GM15510 (cell line): ENCODE results near the gene IAH1.

ENCODE experiments used
- POLR2A ChIP-seq: IDR thresholded peaks from 3 replicates; pipeline ENCODE4 v1.6.1; 2011; ENCODE audit warnings: borderline replicate concordance; ENCODE audit not compliant: insufficient read length; ENCODE audit errors: extremely low read depth

IAH1 gene

GRCh38 chr2:9535177-9535576 lies 60.8 kb downstream of the IAH1 start:
- no peak for TF ChIP-seq POLR2A

- no peak for TF ChIP-seq POLR2A
Measured at GRCh38 chr2:9536504-9536903, 62.2 kb downstream of the IAH1 start.

GRCh38 chr2:9538000-9538507 lies 63.7 kb downstream of the IAH1 start:
- TF ChIP-seq POLR2A, result no peak
